Activated CD8-positive, alpha-beta T cell treated with anti-CD3 and anti-CD28 coated beads for 36 hours (primary cell): ENCODE data around the gene DNAAF3. TPM values are rescaled to one million over a fixed set of nuclear protein-coding genes. Genes with fewer than 3 reads are reported as not detected.

Experiments used
- ATAC-seq: fragments of 200-7000 bp; cut with Tn5 transposase; one replicate; pipeline ENCODE4 v1.10.0; 2021; ENCODE audit warnings: mild to moderate bottlenecking, moderate library complexity
- CTCF ChIA-PET: fragments of 350-600 bp; sonication (Branson Sonifier 250); formaldehyde crosslinking; loops from one replicate; lab custom pipeline; 2021; ENCODE audit warnings: antibody characterized with exemption; lab: Charles Lee
- POLR2A ChIA-PET: fragments of 350-600 bp; sonication (Branson Sonifier 250); formaldehyde crosslinking; loops from one replicate; lab custom pipeline; 2021; ENCODE audit warnings: antibody characterized with exemption; lab: Charles Lee
- DNase-seq: peaks from one replicate; pipeline ENCODE4 v3.0.0-alpha.2; 2020
- H3K27ac Mint-ChIP-seq: one replicate; pipeline ENCODE4 v1.8.0; 2021; ENCODE audit warnings: mild to moderate bottlenecking, mixed read lengths
- H3K27me3 Mint-ChIP-seq: one replicate; pipeline ENCODE4 v1.8.0; 2021; ENCODE audit warnings: mixed read lengths
- H3K36me3 Mint-ChIP-seq: one replicate; pipeline ENCODE4 v1.8.0; 2021; ENCODE audit warnings: low read depth, mixed read lengths
- H3K4me1 Mint-ChIP-seq: one replicate; pipeline ENCODE4 v1.8.0; 2021; ENCODE audit warnings: low read depth, mixed read lengths
- H3K4me3 Mint-ChIP-seq: one replicate; pipeline ENCODE4 v1.8.0; 2021; ENCODE audit warnings: mild to moderate bottlenecking, moderate library complexity, mixed read lengths
- H3K9me3 Mint-ChIP-seq: one replicate; pipeline ENCODE4 v1.8.0; 2021; ENCODE audit warnings: mixed read lengths
- intact Hi-C: fragments of 100-400 bp; cut with micrococcal nuclease; formaldehyde crosslinking; loops from one replicate; pipeline ENCODE4 v1.10.0; 2022
- total RNA-seq, 2 experiments: library from RNA; stranded (reverse); gene quantifications; one replicate each; pipeline ENCODE4 v1.2.3, GENCODE V29; 2021
- TF ChIP-seq, protein P1 (sequence below): fragments of 200-600 bp; IDR thresholded peaks from one replicate; pipeline ENCODE4 v1.8.0; 2022; ENCODE audit warnings: antibody characterized with exemption, mild to moderate bottlenecking

DNAAF3 gene
- total RNA-seq = not detected

DNA sequence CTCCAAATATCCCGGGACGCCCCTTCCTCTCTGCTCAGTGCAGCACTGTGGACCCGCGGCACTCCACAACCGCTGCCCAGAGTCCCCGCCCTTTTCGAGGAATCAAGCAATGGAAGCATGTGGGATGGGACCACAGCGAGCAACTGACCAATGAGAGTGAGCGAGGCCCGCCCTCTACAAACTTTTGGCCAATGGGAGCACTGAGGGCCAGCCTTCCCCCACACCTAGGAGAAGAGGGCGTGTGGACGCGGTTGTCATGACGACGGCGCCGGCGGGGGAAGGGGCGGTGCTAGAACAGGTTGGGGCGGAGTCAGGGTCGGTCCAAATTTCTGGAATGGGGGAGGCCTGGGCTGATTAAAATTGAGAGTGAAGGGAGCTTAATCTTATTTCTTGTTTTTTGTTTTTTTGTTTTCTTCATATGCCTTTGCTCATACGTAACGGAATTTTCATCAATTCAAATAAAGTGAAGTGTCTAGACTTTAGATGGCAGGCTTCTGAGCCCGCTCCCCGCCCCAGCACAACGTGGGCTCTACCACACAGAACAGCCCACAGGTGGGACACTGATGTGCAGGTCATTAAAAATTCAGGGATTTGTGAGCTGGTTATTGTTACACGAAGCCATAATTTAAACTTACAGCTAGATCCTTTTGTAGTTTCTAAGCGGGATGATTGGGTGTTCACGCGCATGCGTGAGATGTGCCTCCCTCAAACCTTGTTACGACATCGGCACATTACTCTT, at the start of gene DNAAF3:
Gene DNAAF3 (minus strand): TSS at position 84 of the 739 bp plus-strand sequence. CDS start 200 bp downstream, outside the sequence.
- ATAC-seq (peak; percentile 91), DNase-seq (peak; percentile 85)
- H3K4me1 Mint-ChIP-seq = peaks cover 10% of the 10 kb centered on the region
- POLR2A ChIA-PET = interaction anchor here (0.9 to 1.8 kb wide), 2 partner anchors 77 to 93 kb away, joined by 4 read pairs; partner anchors contain the start of gene PPP6R1
- H3K36me3 Mint-ChIP-seq = no peaks in the 10 kb centered on the region
- TF ChIP-seq, protein P1, sequence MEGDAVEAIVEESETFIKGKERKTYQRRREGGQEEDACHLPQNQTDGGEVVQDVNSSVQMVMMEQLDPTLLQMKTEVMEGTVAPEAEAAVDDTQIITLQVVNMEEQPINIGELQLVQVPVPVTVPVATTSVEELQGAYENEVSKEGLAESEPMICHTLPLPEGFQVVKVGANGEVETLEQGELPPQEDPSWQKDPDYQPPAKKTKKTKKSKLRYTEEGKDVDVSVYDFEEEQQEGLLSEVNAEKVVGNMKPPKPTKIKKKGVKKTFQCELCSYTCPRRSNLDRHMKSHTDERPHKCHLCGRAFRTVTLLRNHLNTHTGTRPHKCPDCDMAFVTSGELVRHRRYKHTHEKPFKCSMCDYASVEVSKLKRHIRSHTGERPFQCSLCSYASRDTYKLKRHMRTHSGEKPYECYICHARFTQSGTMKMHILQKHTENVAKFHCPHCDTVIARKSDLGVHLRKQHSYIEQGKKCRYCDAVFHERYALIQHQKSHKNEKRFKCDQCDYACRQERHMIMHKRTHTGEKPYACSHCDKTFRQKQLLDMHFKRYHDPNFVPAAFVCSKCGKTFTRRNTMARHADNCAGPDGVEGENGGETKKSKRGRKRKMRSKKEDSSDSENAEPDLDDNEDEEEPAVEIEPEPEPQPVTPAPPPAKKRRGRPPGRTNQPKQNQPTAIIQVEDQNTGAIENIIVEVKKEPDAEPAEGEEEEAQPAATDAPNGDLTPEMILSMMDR = no peak
- H3K27ac Mint-ChIP-seq = no peak within 1 kb of the TSS
- H3K4me3 Mint-ChIP-seq = peak within 1 kb of the TSS; percentile 66
- CTCF ChIA-PET = interaction anchor here (0.6 to 2.2 kb wide), 7 partner anchors 8 to 1507 kb away, joined by 3 to 9 read pairs (median 4); no protein-coding TSS in a partner anchor
- intact Hi-C loops = no loop called here
- peaks cover 53% of the 10 kb centered on the region for H3K27me3 Mint-ChIP-seq
- no peaks in the 10 kb centered on the region for H3K9me3 Mint-ChIP-seq

DNA sequence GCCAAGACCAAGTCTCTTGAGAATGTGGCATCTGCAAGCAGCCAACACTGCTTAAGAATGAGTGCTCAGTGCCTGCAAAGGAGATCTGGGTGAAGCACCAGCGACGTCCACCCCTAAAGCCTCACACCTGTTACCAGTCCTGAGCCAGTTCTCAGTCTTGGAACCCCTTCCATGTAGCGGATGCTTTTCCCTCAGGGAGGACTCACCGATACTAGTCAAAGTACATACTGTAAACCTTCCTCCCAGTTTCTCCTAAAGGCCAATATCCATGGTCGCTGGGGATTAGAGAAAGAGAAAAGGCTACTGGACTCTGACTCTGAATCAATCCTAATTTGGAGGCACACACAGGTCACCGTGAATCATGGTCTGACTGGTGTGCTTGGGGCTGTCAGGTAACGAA, 47.1 kb upstream of the DNAAF3 start:
- H3K4me3 Mint-ChIP-seq = no peak overlapping the region
- peaks cover 3% of the 10 kb centered on the region for H3K36me3 Mint-ChIP-seq
- TF ChIP-seq, protein P1 = no peak
- peaks cover 25% of the 10 kb centered on the region for H3K27me3 Mint-ChIP-seq
- DNase-seq = no peak
- CTCF ChIA-PET = no interaction called here
- no peak for ATAC-seq
- peaks cover 8% of the 10 kb centered on the region for H3K9me3 Mint-ChIP-seq
- POLR2A ChIA-PET = interaction anchor here (1.1 kb wide), 1 partner anchor 38 kb away, joined by 3 read pairs; no protein-coding TSS in a partner anchor
- H3K4me1 Mint-ChIP-seq = peaks cover 15% of the 10 kb centered on the region
- intact Hi-C loops = no loop called here
- no peak overlapping the region for H3K27ac Mint-ChIP-seq

DNA sequence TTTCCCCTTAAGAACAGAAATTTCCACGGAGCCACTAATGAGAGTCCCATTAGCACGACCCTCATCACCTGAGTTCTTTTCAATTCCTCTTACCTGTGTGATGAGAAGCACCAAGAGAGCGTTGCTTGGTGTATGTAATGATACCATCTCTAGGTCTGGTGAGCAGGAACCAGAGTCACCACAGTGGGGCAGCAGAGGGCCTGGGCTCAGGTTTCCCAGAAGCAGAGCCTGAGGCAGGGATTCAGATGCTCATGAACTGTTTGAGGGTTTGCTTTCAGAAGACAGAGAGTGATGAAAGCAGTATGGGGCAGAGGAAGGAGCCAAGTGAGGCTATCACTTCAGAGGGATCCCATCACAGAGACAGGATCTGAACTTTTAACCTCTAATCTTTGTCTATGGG, 46.0 kb upstream of the DNAAF3 start:
- H3K27ac Mint-ChIP-seq = no peak overlapping the region
- H3K36me3 Mint-ChIP-seq = peaks cover 3% of the 10 kb centered on the region
- H3K27me3 Mint-ChIP-seq = peaks cover 25% of the 10 kb centered on the region
- intact Hi-C loops = no loop called here
- H3K4me3 Mint-ChIP-seq = no peak overlapping the region
- ChIA-PET CTCF (no interaction called here), POLR2A (no interaction called here)
- H3K4me1 Mint-ChIP-seq = peaks cover 11% of the 10 kb centered on the region
- peak; percentile 76 for DNase-seq
- peak; percentile 27 for ATAC-seq
- TF ChIP-seq, protein P1 = peak; percentile 51
- peaks cover 8% of the 10 kb centered on the region for H3K9me3 Mint-ChIP-seq

DNA sequence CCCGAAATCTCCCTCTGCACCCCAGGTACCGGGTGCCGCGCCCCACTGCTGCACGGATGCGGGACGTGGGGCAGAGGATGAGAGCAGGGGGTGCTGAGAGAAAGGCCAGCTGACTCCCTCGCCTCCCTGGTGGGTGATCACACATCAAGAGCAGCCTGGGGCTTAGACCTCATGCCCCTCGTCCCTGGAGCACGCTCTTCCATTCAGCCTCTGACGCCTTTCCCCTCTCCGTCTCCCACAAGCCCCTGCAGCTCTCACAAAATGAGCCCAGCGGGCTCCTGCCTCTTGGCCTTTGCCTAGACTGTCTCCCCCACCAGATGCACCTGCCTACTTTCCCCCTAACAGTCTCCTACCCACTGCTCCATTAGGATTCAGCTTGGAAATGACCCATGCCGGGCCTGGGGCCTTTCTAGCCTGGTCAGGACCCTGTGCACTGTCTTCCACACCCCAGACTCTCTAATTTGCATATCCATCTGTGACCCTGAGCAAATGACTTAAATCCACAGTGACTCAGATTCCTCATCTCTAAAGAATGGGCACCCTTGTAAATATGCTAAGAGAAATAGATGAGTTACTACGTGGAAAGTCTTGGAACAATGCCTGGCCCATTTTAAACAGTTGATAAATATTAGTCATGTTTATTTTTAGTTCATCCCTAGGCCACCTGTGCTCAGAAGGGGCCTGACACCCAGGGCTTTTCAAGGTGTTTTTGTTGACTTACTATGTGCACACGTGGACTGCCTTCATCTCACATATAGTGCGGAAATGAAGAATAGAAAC, 43.5 kb upstream of the DNAAF3 start:
- peaks cover 3% of the 10 kb centered on the region for H3K36me3 Mint-ChIP-seq
- CTCF ChIA-PET = interaction anchor here (0.6 kb wide), 1 partner anchor 280 kb away, joined by 3 read pairs; no protein-coding TSS in a partner anchor
- peaks cover 29% of the 10 kb centered on the region for H3K27me3 Mint-ChIP-seq
- TF ChIP-seq, protein P1 = no peak
- intact Hi-C loops = no loop called here
- DNase-seq (no peak), ATAC-seq (no peak)
- no peak overlapping the region for H3K27ac Mint-ChIP-seq
- H3K9me3 Mint-ChIP-seq = peaks cover 8% of the 10 kb centered on the region
- H3K4me1 Mint-ChIP-seq = peaks cover 3% of the 10 kb centered on the region
- no peak overlapping the region for H3K4me3 Mint-ChIP-seq
- POLR2A ChIA-PET = interaction anchor here (0.6 to 1.3 kb wide), 2 partner anchors 10 to 235 kb away, joined by 4 read pairs; no protein-coding TSS in a partner anchor
